Stimulated activated naive CD8-positive, alpha-beta T cell treated with anti-CD3 and anti-CD28 coated beads, Interleukin-15, Interleukin-2, amounts not matched to agents 100 ng/mL and 50 ng/mL, for 24 hours (primary cell): ENCODE measurements around the gene GULP1.

Source experiments
- H3K27ac Mint-ChIP-seq: one replicate; pipeline ENCODE4 v1.8.0; 2021; ENCODE audit warnings: mild to moderate bottlenecking, mixed read lengths
- H3K27me3 Mint-ChIP-seq: one replicate; pipeline ENCODE4 v1.8.0; 2021; ENCODE audit warnings: mixed read lengths
- H3K36me3 Mint-ChIP-seq: one replicate; pipeline ENCODE4 v1.8.0; 2021; ENCODE audit warnings: low read depth, mixed read lengths
- H3K4me1 Mint-ChIP-seq: one replicate; pipeline ENCODE4 v1.8.0; 2021; ENCODE audit warnings: low read depth, mixed read lengths
- H3K4me3 Mint-ChIP-seq: one replicate; pipeline ENCODE4 v1.8.0; 2021; ENCODE audit warnings: mild to moderate bottlenecking, mixed read lengths
- H3K9me3 Mint-ChIP-seq: one replicate; pipeline ENCODE4 v1.8.0; 2021; ENCODE audit warnings: mixed read lengths

The GULP1 gene

DNA sequence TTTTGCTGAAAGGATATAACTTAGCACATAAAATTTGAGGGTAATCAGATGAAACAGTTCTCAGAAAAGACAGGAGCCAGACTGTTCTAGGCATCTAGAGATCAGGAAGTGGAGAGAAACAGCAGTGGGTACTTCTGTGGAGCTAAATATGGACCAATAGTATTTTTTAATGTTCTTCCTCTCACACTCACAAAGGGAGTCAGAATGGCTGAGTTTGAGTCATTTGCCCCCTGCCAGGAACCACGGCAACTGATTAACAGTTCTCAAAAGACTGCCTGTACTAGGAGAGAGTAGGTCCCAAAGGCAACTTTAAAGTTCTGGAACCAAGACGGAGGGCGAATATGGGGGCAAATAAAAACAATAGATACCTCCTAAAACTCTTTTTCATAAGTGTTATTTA, 107.5 kb downstream of the GULP1 start:
- H3K9me3 Mint-ChIP-seq, result peaks cover 10% of the 10 kb centered on the region
- H3K4me3 Mint-ChIP-seq, result no peak overlapping the region
- H3K27ac Mint-ChIP-seq, result no peak overlapping the region
- H3K4me1 Mint-ChIP-seq, result no peaks in the 10 kb centered on the region
- H3K36me3 Mint-ChIP-seq, result no peaks in the 10 kb centered on the region
- H3K27me3 Mint-ChIP-seq, result no peaks in the 10 kb centered on the region

DNA sequence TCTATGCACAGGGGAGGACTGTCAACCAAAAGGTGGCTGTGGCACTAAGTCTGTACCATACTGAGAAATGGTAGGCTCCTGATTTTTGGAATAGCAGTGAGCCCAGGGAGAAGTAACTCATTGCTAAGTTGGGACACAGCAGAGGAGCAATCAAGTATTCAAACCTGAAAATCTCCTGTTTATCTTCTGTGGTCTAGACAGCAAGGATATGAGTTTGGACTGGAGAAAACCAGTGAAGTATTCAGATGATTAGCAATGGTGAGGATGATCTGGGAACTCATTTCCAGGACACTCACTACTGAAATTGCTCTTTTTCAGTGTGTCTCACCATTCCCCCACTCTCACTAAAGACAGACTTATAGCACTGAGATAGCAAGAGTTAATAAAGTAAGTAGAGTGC, 112.0 kb downstream of the GULP1 start:
- no peaks in the 10 kb centered on the region for H3K27me3 Mint-ChIP-seq
- no peak overlapping the region for H3K27ac Mint-ChIP-seq
- no peak overlapping the region for H3K4me3 Mint-ChIP-seq
- H3K4me1 Mint-ChIP-seq, result no peaks in the 10 kb centered on the region
- peaks cover 14% of the 10 kb centered on the region for H3K9me3 Mint-ChIP-seq
- H3K36me3 Mint-ChIP-seq, result no peaks in the 10 kb centered on the region

DNA sequence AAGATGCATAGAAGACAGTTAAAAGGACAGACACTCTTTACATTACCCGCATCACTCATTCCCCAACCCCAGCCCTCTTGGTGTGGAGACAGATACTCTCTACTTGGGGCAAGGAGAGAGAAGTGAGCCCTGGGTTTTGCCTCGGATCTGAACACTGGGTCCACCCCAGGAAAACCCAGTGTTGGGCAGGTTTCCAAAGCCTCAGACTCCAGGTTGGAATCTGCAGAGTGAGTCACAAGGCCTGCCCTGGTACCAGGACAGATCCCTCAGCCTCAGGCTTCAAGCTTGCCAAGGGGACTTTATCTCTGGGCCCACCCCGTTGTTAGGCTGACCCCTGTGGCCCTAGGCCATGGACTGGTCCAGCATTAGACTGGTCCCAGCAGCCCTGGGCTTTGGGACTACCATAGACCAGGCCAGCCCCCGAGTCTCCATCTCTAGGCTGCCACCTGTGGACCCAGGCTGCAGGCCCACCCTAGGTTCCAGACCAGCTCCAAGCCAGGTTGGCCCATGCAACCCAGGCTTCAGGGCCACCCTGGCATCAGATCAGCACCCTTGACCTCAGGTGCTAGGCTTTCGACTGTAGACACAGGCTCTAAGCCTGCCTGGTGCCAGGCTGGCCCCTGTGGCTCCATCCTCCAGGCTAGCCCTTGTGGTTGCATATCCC, 112.8 kb downstream of the GULP1 start:
- Mint-ChIP-seq H3K4me3 (no peak overlapping the region), H3K36me3 (no peaks in the 10 kb centered on the region)

DNA sequence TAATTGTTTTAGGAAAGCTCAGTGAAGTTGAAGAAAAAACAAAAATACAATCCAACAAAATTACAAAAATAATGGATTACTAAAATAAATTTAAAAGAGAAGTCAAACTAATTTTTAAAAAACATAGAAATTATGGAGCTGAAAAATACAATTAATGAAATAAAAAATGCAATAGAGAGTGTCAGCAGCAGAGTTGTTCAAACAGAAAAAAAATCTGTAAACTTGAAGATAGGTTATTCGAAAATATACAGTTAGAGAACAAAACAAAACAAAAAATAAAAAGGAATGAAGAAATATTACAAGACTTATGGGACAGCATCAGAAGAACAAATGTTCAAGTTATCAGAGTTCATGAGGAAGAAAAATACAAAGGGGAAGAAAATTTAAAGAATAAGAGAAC, 114.7 kb downstream of the GULP1 start:
- no peaks in the 10 kb centered on the region for H3K36me3 Mint-ChIP-seq
- peaks cover 14% of the 10 kb centered on the region for H3K9me3 Mint-ChIP-seq
- H3K27me3 Mint-ChIP-seq, result no peaks in the 10 kb centered on the region
- H3K27ac Mint-ChIP-seq, result no peak overlapping the region
- no peak overlapping the region for H3K4me3 Mint-ChIP-seq
- H3K4me1 Mint-ChIP-seq, result no peaks in the 10 kb centered on the region

More for the DNA sequence above, 112.8 kb downstream of the GULP1 start:
- Mint-ChIP-seq H3K27me3 (no peaks in the 10 kb centered on the region), H3K9me3 (peaks cover 14% of the 10 kb centered on the region), H3K27ac (no peak overlapping the region), H3K4me1 (no peaks in the 10 kb centered on the region)

DNA sequence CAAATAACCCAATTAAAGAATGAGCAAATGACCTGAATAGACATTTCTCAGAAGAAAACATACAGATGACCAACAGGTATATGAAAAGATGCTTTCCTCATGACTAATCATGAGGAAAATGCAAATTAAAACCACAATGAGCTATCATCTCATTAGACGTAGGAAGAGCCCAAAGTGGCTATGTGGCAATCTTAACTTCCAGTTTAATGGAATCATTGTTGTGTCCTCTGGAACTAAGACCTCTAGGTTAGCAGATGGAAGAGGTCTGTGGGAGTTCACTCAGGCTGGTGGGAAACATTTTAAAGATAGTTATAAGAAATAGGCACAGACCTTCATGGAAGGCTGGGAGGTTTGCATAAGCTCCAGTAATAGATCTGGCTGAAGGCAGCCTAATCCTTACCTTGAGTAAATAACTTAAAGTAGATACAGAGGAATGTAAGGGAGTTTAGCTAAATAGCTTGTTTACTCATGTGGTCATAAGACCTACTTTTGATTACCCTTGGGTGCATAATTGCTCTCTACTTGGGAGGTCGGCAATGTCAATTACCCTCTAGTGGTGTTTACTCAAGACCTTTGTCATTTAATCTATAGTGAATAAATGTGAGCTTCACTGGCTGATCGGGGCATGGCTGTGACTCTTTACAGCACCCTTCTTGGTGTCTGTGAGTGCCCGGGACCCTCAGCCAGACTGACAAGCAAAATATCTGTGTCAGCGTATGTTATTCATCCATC, 119.0 kb downstream of the GULP1 start:
- no peak overlapping the region for H3K27ac Mint-ChIP-seq
- H3K36me3 Mint-ChIP-seq, result no peaks in the 10 kb centered on the region
- no peaks in the 10 kb centered on the region for H3K4me1 Mint-ChIP-seq
- no peaks in the 10 kb centered on the region for H3K27me3 Mint-ChIP-seq
- no peak overlapping the region for H3K4me3 Mint-ChIP-seq
- H3K9me3 Mint-ChIP-seq, result peaks cover 14% of the 10 kb centered on the region

DNA sequence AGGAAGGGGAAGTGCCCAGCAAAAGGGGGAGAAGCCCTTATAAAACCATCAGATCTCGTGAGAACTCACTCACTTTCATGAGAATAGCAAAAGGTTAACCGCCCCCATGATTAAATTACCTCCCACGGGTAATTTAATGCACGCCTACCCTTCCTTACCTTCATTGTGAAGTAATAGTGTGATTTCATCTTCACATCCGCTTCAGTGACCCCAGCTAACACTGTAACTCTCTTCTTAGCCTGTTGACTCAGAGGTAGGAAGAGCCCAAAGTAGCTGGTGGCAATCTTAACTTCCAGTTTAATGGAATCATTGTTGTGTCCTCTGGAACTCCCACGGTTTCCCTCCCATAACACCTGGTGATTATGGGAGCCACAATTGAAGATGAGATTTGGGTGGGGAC, 120.5 kb downstream of the GULP1 start:
- H3K4me1 Mint-ChIP-seq, result no peaks in the 10 kb centered on the region
- no peaks in the 10 kb centered on the region for H3K36me3 Mint-ChIP-seq
- H3K9me3 Mint-ChIP-seq, result peaks cover 9% of the 10 kb centered on the region
- H3K27me3 Mint-ChIP-seq, result no peaks in the 10 kb centered on the region
- H3K27ac Mint-ChIP-seq, result no peak overlapping the region
- H3K4me3 Mint-ChIP-seq, result no peak overlapping the region

DNA sequence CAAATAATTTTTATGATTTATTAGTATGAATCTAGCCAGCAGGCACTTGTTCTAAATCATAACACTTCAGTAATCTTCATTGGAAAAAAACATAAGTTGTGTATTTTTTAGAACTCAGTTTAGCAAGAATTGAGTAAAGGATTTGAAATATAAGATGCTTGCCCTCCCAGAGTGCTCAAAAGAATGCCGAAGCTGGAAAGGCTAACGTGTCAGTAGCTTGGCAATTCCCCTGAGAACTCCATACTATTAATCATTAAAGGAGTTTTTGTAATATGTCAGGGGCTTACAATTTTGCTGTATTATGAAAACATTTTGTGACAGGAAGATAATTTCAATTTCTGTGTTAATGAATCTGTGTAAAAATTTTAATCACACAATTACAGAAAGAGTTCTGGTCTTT, 122.7 kb downstream of the GULP1 start:
- no peaks in the 10 kb centered on the region for H3K9me3 Mint-ChIP-seq
- H3K36me3 Mint-ChIP-seq, result no peaks in the 10 kb centered on the region
- H3K4me3 Mint-ChIP-seq, result no peak overlapping the region
- no peaks in the 10 kb centered on the region for H3K27me3 Mint-ChIP-seq
- no peak overlapping the region for H3K27ac Mint-ChIP-seq
- H3K4me1 Mint-ChIP-seq, result no peaks in the 10 kb centered on the region

DNA sequence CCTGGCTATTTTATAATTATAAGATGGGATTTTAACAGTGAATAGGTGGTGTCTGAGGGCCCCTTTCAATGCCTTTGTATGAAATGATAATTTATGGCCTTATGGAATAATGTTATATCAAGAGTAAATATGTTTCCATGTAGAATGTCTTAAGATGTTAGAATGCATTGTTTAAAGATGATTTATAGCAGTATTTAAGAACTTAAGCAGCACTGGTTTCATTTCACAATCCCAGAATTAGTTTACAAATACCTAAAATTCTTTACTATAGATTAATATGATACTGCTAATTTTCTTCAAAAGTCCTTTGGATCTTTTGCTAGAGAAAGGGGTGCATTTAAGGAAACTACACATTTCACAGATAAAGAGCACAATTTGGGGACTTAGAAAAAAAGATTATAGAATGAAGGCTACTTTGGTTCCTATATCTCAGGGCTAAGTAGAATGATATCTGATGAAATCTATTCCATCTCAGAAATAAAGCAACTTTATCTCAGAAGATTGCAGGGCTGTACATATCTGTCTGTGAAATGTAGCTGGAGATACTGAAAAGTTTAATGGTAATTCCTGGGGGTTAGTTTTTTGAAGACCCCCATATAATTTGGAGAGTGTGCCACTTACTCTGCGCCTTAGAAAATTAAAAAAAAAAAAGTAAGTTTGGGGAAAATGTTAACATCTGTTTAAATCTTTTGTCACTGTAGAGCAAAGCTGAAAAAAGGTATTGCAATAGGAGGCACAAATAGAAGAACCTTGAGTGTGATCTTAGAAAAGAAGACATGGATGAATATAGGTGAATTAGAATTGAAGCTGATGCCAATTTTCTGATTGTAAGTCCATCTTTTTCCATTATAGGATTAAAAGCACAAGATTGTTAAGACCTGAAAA, 123.4 kb downstream of the GULP1 start:
- Mint-ChIP-seq H3K4me3 (no peak overlapping the region), H3K36me3 (no peaks in the 10 kb centered on the region), H3K27ac (no peak overlapping the region), H3K9me3 (no peaks in the 10 kb centered on the region), H3K27me3 (no peaks in the 10 kb centered on the region), H3K4me1 (no peaks in the 10 kb centered on the region)

DNA sequence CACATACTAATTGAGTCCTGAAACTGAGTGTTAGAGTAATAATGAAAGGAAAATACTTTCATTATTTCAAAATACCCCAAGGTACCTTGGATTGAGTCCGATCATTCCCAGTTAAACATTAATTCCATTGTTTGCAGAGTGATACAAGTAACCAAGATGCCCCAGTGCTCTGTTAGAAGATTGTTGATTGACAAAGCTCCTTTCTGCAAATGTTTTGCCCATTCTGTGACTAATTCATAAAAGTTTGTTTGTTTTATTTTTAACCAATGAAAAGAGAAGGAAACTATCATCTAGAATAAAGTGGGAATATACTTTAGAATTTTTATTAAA, 124.0 kb downstream of the GULP1 start:
- H3K27me3 Mint-ChIP-seq, result no peaks in the 10 kb centered on the region
- no peaks in the 10 kb centered on the region for H3K36me3 Mint-ChIP-seq
- H3K4me3 Mint-ChIP-seq, result no peak overlapping the region
- no peaks in the 10 kb centered on the region for H3K4me1 Mint-ChIP-seq
- H3K27ac Mint-ChIP-seq, result no peak overlapping the region
- H3K9me3 Mint-ChIP-seq, result no peaks in the 10 kb centered on the region

DNA sequence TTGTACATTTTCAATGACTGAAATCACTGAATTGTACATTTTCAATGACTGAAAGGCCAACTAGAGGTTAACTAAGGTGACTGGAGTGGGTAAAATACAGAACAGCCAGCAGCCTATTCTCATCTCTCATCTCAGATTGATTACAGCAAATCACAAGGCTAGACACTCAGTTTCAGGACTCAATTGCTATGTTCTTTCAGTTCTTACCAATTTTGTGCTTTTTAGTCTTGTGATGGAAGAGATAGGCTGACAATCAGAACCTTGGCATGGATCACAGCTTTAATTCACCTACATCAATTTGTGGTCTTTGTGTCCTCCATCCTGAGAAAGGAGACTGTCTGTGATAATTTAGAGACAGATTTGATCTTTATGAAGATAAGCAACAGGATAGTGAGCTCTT, 124.7 kb downstream of the GULP1 start:
- Mint-ChIP-seq H3K27me3 (no peaks in the 10 kb centered on the region), H3K4me3 (no peak overlapping the region), H3K27ac (no peak overlapping the region), H3K4me1 (no peaks in the 10 kb centered on the region), H3K36me3 (no peaks in the 10 kb centered on the region), H3K9me3 (no peaks in the 10 kb centered on the region)

DNA sequence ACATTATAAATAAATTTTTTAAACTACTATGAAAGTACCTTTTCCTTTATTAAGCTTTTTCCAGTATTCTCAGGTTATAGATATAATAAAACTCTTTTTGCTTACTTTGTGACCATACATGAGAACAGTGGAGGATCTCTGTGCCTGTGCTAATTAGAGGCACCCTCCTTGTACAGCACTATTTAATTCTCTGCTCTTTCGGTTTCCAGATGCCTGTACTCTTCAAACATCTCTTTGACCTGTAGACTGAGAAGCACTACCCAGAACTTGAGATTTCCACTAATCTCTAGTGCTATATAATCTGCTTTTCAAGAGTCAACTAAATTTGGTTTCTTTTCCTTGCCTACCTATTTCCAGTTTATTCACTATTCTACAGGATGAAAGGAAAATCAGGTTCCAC, 131.1 kb downstream of the GULP1 start:
- Mint-ChIP-seq H3K36me3 (no peaks in the 10 kb centered on the region), H3K27me3 (no peaks in the 10 kb centered on the region), H3K4me1 (no peaks in the 10 kb centered on the region), H3K4me3 (no peak overlapping the region), H3K9me3 (no peaks in the 10 kb centered on the region), H3K27ac (no peak overlapping the region)

DNA sequence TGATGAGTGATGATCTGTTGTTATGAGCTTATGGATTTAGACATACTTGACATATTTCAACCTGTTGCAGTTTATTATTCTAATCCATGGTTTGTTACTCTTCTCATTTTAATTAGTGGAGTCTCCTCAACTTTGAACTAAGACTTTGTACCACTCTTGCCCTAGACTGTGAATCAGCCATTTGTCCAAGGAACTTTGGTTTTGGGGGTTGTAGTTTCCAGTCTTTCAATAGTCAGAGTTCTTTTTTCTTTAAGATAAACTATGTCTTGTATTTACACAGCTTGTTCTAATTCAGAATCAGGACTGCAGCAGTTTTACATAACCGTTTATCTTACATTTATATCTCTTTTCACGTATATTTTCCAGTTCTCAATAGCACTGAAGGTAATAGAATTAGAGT, 133.6 kb downstream of the GULP1 start:
- Mint-ChIP-seq H3K27me3 (no peaks in the 10 kb centered on the region), H3K4me3 (no peak overlapping the region), H3K36me3 (no peaks in the 10 kb centered on the region), H3K27ac (no peak overlapping the region), H3K9me3 (no peaks in the 10 kb centered on the region), H3K4me1 (no peaks in the 10 kb centered on the region)

DNA sequence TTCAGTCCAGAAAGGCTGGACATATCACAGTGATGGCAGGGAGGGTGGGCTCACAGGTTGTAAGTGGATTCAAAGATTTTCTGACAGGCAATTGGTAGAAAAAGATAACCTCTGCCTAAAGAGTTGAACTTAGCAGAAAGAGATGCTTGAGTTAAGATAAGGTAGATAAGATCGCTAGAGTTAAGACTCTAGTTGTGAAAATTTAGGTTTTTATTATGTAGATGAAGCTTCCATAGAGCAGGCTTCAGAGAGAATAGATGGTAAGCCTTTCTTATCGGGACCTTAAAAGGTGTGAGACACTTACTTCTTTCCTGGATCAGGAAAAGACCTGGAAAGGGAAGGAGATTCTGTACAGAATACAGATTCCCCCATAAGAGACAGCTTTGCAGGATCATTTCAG, 134.4 kb downstream of the GULP1 start:
- Mint-ChIP-seq H3K4me1 (no peaks in the 10 kb centered on the region), H3K4me3 (no peak overlapping the region), H3K27me3 (no peaks in the 10 kb centered on the region), H3K9me3 (no peaks in the 10 kb centered on the region), H3K36me3 (no peaks in the 10 kb centered on the region), H3K27ac (no peak overlapping the region)

DNA sequence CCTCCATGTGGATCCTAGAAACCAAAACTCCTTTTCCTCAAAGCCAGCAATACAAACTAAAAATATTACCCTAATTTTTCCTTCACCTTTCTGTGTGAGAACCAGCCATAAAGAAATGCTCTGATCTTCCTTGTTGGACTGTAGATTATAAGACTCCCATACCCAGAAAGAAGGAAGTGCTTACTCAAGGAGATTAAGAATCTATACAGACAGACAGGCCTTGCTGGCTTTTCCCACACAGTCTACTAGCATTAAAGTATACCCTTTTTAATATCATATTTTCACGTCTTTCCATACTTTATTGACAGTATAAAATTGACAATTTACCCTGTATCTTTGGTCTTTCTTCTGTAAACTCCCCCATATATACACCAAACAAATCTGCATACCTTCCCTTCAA, 139.0 kb downstream of the GULP1 start:
- Mint-ChIP-seq H3K4me1 (no peaks in the 10 kb centered on the region), H3K36me3 (no peaks in the 10 kb centered on the region), H3K27ac (no peak overlapping the region), H3K9me3 (no peaks in the 10 kb centered on the region), H3K27me3 (no peaks in the 10 kb centered on the region), H3K4me3 (no peak overlapping the region)

DNA sequence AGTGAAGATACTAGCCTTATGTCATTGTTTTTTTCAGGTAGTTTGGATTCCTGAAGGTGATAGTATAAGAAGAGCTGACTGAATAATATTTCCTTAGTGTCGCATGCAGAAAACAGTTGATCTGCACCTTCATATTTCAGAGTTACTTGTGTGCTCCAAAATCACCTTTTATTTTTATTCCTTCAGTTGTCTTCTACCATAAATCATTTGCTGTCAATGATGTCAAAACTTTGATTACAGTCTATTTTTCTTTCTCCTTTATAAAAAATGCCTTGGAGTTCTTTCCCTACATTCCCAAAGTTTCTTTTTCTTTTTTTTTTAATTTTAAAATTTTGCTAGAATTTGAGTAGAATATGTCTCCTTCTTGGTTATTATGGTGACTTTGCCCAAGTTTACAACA, 142.3 kb downstream of the GULP1 start:
- H3K9me3 Mint-ChIP-seq, result peaks cover 4% of the 10 kb centered on the region
- no peaks in the 10 kb centered on the region for H3K27me3 Mint-ChIP-seq
- no peak overlapping the region for H3K4me3 Mint-ChIP-seq
- H3K27ac Mint-ChIP-seq, result no peak overlapping the region
- no peaks in the 10 kb centered on the region for H3K4me1 Mint-ChIP-seq
- H3K36me3 Mint-ChIP-seq, result no peaks in the 10 kb centered on the region
